Pancreas (tissue), 10 donors: ENCODE data around the gene MARK4. TPM values are rescaled to one million over a fixed set of nuclear protein-coding genes. Genes with fewer than 3 reads are reported as not detected.

Source experiments
- ATAC-seq, 4 donors: fragments of 200-7000 bp; cut with Tn5 transposase; one replicate each; pipeline versions ENCODE4 v1.8.0 to v1.9.1; 2020; ENCODE audit warnings: mild to moderate bottlenecking in 4 of 4, moderate library complexity in 4 of 4
- DNase-seq, 6 donors: peaks; one replicate each; pipeline ENCODE4 v3.0.0-alpha.2; 2020
- FAIRE-seq: peaks from 2 replicates; lab custom pipeline; 2012; peaks lifted over from hg19 to GRCh38; lab: Jason Lieb, UNC
- H3K27ac ChIP-seq, 4 donors: fragments of 200-600 bp; sonication (generic); 1 replicate in 3 of 4; 2 replicates in 1 of 4; pipeline versions ENCODE4 v1.5.0 to v1.8.0; 2020
- H3K27me3 ChIP-seq, 4 donors: fragments of 200-600 bp; one replicate each; pipeline ENCODE4 v1.8.0; 2021
- H3K36me3 ChIP-seq, 3 donors: fragments of 200-600 bp; sonication (generic) in 1 of 3; one replicate each; pipeline versions ENCODE4 v1.5.0 to v1.8.0; 2020 to 2021
- H3K4me1 ChIP-seq, 3 donors: fragments of 200-600 bp; one replicate each; pipeline ENCODE4 v1.8.0; 2021
- H3K4me3 ChIP-seq, 4 donors: fragments of 200-600 bp; sonication (generic) in 2 of 4; one replicate each; pipeline versions ENCODE4 v1.5.0 to v1.8.0; 2020 to 2021
- H3K9me3 ChIP-seq, 4 donors: fragments of 200-600 bp; one replicate each; pipeline ENCODE4 v1.8.0; 2021
- WGBS, 2 donors: extraction: QIAGEN DNeasy Blood & Tissue Kit; methylation state at CpG; one replicate each; pipeline ENCODE4 v1.1.7; 2013; 5-methylcytosine and 5-hydroxymethylcytosine counted together
- intact Hi-C, 3 donors: fragments of 100-400 bp; cut with DNase I; formaldehyde crosslinking; loops; one replicate each; pipeline versions ENCODE4 v1.11.1 to v1.14.2; 2022
- polyA plus RNA-seq, 2 donors: library from polyadenylated mRNA; stranded (reverse); fragments of 200-250 nt; gene quantifications; one replicate each; pipeline ENCODE4 v1.2.3, GENCODE V29; 2013
- total RNA-seq, 6 donors: library from RNA; stranded (reverse); fragmentation: NEBNext Ultra II Directional in 4 of 6; extraction: Animal tissue kit (Norgen Biotek cat#: 25700) in 4 of 6; gene quantifications; one replicate each; pipeline versions ENCODE4 v1.2.1 to v1.2.4, GENCODE V29; 2021 to 2023
- TF ChIP-seq, protein P1 (sequence below), 4 donors: fragments of 200-600 bp; sonication (generic) in 3 of 4; IDR thresholded peaks; one replicate each; pipeline versions ENCODE4 v1.5.0 to v1.8.0; 2021; ENCODE audit warnings: antibody characterized with exemption in 4 of 4
- donor health status: healthy with polysubstance abuse.
- donor health status: DM: no; HTN: no; CAD: no; lungs with moderate emphysema.
- donor health status: DM: no; HTN: no; CAD: no.
- donor health status: control.
- donor health status: control.
- donor health status: Bipolar disorder and iron deficiency.
- donor health status: DM: yes; HTN: yes; CAD: no.
- donor health status: DM: no; HTN: no; CAD: no.
- donor health status: DM: no; HTN: no; CAD: no.
- donor health status: DM: yes; HTN: yes; CAD: no.

The MARK4 gene
- total and polyA plus RNA-seq, 8 donors = 12.8 to 22.8 (median 20.0) TPM

DNA sequence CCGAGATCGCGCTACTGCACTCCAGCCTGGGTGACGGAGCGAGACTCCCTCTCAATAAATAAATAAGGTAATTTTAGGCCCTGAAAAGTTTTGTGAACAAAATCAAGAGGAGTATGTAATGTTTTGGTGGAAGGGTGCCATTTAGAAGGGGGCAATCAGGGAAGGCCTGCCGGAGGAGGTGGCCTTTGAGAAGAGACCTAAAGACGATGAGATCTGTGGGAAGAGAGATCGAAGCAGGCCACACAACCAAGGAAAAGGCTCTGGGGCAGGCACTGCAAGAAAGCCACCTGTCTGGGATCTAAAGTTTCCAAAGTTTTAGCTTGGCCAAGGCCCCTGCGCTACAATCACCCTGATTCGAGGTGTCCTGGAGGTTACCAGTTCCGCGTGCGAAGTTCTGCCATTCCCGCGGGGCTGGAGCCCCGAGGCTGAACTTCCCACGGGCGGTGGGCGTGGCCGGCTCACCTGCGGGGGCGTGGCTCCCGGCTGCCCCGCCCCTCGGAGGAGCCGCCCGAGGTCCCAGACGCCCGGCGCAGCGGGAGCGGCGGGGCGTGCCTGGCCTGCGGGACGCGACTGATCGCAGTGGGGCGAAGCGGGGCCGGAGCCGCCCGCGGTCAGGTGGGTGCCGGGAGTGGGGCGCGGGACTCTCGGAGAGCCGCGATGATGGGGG lies 89.3 kb downstream of the MARK4 start, which contains the start of gene KLC3:
Gene KLC3, plus strand, starts transcription at position 519 of the 667 bp plus-strand sequence. CDS start 4,792 bp downstream, outside the sequence.
- Histone ChIP-seq H3K9me3 (no peaks in the 10 kb centered on the region), H3K4me1 (peaks cover 0 to 3% (median 0%) of the 10 kb centered on the region in 3 donors), H3K36me3 (no peaks in the 10 kb centered on the region), H3K27me3 (no peaks in the 10 kb centered on the region), H3K4me3 (peak within 1 kb of the TSS; percentile 31 to 62 (median 48)), H3K27ac (no peak within 1 kb of the TSS)
- ATAC-seq (peak; percentile 88 to 94 (median 90)), FAIRE-seq (no peak), DNase-seq (peak; percentile 45 to 88 (median 78))
- intact Hi-C loops = no loop called here
- WGBS, 2 donors = 9 to 11% methylated on average over 46 to 50 of the region's 50 CpGs
- TF ChIP-seq, protein P1, sequence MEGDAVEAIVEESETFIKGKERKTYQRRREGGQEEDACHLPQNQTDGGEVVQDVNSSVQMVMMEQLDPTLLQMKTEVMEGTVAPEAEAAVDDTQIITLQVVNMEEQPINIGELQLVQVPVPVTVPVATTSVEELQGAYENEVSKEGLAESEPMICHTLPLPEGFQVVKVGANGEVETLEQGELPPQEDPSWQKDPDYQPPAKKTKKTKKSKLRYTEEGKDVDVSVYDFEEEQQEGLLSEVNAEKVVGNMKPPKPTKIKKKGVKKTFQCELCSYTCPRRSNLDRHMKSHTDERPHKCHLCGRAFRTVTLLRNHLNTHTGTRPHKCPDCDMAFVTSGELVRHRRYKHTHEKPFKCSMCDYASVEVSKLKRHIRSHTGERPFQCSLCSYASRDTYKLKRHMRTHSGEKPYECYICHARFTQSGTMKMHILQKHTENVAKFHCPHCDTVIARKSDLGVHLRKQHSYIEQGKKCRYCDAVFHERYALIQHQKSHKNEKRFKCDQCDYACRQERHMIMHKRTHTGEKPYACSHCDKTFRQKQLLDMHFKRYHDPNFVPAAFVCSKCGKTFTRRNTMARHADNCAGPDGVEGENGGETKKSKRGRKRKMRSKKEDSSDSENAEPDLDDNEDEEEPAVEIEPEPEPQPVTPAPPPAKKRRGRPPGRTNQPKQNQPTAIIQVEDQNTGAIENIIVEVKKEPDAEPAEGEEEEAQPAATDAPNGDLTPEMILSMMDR (IDR thresholded peaks at IDR 0.05) = no peak

DNA sequence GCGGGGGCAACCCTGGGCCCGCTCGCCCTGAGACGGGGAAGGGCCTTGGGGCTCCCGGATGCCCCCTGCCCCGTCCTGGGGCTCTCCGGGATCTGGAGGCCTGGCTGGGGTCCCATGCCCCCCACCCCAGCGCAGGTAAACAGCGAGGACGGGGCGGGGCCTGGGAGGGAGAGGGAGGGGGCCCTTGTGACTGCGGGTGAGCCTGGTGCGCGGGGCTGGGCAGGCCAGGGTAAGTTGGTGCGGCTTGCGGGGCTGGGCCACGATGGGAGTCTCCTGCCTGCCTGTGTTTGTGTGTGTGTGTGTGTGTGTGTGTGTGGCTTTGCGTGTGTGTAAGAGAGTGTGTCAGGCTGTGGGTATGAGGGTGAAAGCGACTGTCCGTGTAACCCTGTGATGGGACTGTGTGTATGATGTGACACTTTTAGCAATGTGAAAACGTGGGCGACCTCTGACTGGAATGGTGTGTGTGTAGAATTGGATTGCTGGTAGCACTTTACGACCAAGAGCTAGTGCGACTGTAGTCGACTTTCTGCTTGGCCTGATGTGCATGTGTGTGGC lies 89.9 kb downstream of the MARK4 start:
- TF ChIP-seq, protein P1 (IDR thresholded peaks at IDR 0.05) = no peak
- ATAC-seq = peak; percentile 52 to 65 (median 58)
- WGBS, 2 donors = 10 to 15% methylated on average over 17 to 25 of the region's 25 CpGs
- DNase-seq = peak in 2 of 6 donors; percentile 23 to 58
- Histone ChIP-seq H3K9me3 (no peaks in the 10 kb centered on the region), H3K4me3 (peak overlapping the region; percentile 31 to 62 (median 48)), H3K27ac (no peak overlapping the region), H3K27me3 (no peaks in the 10 kb centered on the region), H3K4me1 (peaks cover 0 to 3% (median 0%) of the 10 kb centered on the region in 3 donors), H3K36me3 (no peaks in the 10 kb centered on the region)
- intact Hi-C loops = no loop called here
- FAIRE-seq = no peak

DNA sequence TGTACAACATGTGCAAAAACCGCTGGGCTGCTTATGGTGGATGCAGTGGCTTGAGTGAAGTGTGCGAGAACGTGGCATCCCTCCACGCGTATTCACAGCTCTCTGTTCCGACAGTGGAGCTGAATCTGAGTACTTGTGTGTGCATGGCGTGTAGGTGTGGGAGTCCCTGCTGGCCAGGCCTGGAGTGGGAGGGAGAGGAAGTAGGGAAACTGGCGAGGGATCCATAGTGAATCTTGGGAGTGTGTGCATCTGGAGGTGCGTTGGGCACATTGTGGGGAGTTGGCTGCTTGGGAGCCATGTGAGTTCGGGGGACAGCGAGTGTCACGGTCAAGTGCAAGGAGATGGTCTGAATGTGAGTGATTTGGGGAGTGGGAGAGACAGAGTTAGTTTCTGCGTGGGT lies 91.8 kb downstream of the MARK4 start:
- Histone ChIP-seq H3K4me3 (no peak overlapping the region), H3K9me3 (no peaks in the 10 kb centered on the region), H3K27me3 (no peaks in the 10 kb centered on the region), H3K4me1 (peaks cover 0 to 3% (median 0%) of the 10 kb centered on the region in 3 donors), H3K27ac (no peak overlapping the region), H3K36me3 (no peaks in the 10 kb centered on the region)
- ATAC-seq (no peak), FAIRE-seq (no peak), DNase-seq (no peak)
- TF ChIP-seq, protein P1 (IDR thresholded peaks at IDR 0.05) = no peak
- 80 to 87% methylated on average over 13 of the region's 13 CpGs for WGBS, 2 donors
- intact Hi-C loops = no loop called here

DNA sequence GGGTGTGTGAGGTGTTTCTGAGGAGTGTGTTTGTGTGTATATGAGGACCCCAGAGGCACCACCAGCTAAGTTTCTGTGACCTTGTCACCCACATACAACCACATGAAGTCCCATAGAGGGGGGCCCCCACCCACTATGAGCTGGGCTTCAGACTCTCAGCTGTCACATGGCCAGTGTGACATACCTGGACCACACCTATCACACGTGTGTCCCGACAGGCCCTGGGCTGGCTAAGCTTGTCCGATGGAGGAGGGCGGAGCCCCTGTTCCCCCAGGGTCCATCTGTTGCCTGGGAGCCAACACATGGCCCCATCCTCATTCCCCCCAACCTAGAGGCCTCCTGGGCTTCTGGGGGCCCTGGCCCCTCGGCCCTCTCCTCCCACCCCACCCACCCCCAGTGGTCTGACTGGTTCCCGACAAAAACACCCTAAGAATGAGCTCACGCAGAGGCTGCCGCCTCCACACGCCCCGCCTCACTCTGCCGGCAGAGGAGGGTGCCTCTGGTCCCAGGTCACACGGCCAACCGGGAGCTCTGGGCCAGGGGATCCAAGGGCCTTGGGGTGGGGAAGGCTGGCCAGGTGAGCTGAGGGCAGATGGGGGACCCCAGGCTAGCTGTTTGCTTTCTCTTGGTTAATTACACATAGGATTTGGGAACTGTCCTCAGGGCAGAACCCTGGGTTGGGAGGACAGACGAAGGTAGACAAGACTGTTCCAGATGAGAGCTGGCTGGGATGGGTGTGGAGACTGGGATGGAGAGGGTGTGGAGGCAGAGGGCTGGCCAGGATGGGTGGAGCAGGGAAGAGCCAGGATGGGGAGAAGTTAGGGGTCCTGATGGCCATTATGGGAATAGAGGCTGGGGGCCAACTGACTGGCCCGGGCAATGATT lies 93.8 kb downstream of the MARK4 start:
- intact Hi-C loops = no loop called here
- H3K4me3 ChIP-seq = no peak overlapping the region
- no peak overlapping the region for H3K27ac ChIP-seq
- no peak for DNase-seq
- H3K4me1 ChIP-seq = peaks cover 0 to 3% (median 0%) of the 10 kb centered on the region in 3 donors
- no peaks in the 10 kb centered on the region for H3K9me3 ChIP-seq
- FAIRE-seq = no peak
- TF ChIP-seq, protein P1 (IDR thresholded peaks at IDR 0.05) = no peak
- no peak for ATAC-seq
- H3K36me3 ChIP-seq = no peaks in the 10 kb centered on the region
- H3K27me3 ChIP-seq = no peaks in the 10 kb centered on the region
- WGBS, 2 donors = 59 to 61% methylated on average over 14 to 15 of the region's 15 CpGs
